ENCODE results near the gene AP1G2. TPM values are rescaled to one million over a fixed set of nuclear protein-coding genes. Genes with fewer than 3 reads are reported as not detected.

The AP1G2 gene
- polyA plus RNA-seq, 1 of the 3 experiments (the other 2 are of a cell fraction) = 88.3 TPM

DNA sequence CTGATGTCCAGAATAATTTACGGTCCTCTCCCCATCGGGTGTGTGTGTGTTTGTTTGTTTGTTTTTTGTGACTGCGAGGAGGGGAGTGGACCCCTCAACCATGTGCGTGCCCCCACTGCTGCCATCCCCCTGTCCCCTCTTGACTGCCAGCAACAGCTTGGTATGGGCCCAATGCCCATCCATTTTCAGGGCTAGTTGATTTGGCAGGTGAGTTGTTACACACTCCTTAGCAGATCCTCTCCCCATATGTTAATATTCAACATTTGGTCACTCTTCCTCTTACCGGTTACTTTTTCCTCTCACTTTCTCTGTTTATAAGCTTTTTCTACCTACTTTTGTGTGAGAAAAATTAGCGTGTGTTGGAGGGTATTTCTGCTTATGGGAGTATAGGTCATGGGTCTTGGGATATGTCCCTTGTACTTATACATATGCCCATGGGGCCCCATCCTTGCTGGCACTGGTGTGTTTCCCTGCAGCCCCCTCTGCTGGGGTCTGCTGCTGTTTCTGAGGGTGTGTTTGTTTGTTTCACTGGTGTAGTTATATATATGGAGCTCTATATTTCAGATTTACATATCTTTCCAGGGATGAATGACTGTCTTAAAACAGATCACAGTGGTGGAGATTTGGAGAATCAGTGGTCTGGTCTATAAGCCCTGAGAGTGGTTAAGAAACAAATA is 49.8 kb downstream of the AP1G2 start:
- Histone ChIP-seq H2AFZ (ENCODE audit: low read depth) (no peak overlapping the region), H3K36me3 (replicated peaks in 1 of 2; ENCODE audit: control insufficient read depth in 1 of 2, insufficient read depth in 2 of 2, low read length in 1 of 2) (no peaks in the 10 kb centered on the region), H3K9ac (no peak overlapping the region), H3K9me2 (no peaks in the 10 kb centered on the region), H3K9me3 (no peaks in the 10 kb centered on the region), H3K27ac (ENCODE audit: low read depth in 2 of 2, low read length in 1 of 2) (no peak overlapping the region), H3K4me3 (ENCODE audit: low read depth in 2 of 2, low read length in 1 of 2) (no peak overlapping the region), H3K4me2 (no peak overlapping the region), H3K4me1 (ENCODE audit: control insufficient read depth in 1 of 2, insufficient read depth in 2 of 2, low read depth in 1 of 2, low read length in 1 of 2) (peaks cover 0 to 21% of the 10 kb centered on the region in 2 experiments; a peak in 1 of 4 replicates), H3K27me3 (ENCODE audit: insufficient read depth) (no peaks in the 10 kb centered on the region), H3F3A (replicated peaks; ENCODE audit: insufficient read depth) (no peaks in the 10 kb centered on the region), H4K20me1 (ENCODE audit: insufficient read depth) (no peaks in the 10 kb centered on the region), H3K79me2 (ENCODE audit: insufficient read depth) (no peaks in the 10 kb centered on the region)
- 72% methylated on average over 6 of the region's 6 CpGs for WGBS (ENCODE audit: low lambda C conversion rate)
- no peak for TF ChIP-seq ELF1 (IDR thresholded peaks at IDR 0.05)
- no peak for TF ChIP-seq CHD2 (IDR thresholded peaks at IDR 0.05; ENCODE audit: low read length, partially characterized antibody)
- TF ChIP-seq MEF2A (IDR thresholded peaks at IDR 0.05; ENCODE audit: borderline replicate concordance, low read depth) = no peak
- TF ChIP-seq TAF1 (IDR thresholded peaks at IDR 0.05; ENCODE audit: borderline replicate concordance, low read depth, low read length) = no peak
- no peak for TF ChIP-seq TEAD4 (IDR thresholded peaks at IDR 0.05; ENCODE audit: borderline replicate concordance, insufficient read depth)
- TF ChIP-seq, protein P1, sequence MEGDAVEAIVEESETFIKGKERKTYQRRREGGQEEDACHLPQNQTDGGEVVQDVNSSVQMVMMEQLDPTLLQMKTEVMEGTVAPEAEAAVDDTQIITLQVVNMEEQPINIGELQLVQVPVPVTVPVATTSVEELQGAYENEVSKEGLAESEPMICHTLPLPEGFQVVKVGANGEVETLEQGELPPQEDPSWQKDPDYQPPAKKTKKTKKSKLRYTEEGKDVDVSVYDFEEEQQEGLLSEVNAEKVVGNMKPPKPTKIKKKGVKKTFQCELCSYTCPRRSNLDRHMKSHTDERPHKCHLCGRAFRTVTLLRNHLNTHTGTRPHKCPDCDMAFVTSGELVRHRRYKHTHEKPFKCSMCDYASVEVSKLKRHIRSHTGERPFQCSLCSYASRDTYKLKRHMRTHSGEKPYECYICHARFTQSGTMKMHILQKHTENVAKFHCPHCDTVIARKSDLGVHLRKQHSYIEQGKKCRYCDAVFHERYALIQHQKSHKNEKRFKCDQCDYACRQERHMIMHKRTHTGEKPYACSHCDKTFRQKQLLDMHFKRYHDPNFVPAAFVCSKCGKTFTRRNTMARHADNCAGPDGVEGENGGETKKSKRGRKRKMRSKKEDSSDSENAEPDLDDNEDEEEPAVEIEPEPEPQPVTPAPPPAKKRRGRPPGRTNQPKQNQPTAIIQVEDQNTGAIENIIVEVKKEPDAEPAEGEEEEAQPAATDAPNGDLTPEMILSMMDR (IDR thresholded peaks at IDR 0.05) = no peak
- TF ChIP-seq, protein P2, sequence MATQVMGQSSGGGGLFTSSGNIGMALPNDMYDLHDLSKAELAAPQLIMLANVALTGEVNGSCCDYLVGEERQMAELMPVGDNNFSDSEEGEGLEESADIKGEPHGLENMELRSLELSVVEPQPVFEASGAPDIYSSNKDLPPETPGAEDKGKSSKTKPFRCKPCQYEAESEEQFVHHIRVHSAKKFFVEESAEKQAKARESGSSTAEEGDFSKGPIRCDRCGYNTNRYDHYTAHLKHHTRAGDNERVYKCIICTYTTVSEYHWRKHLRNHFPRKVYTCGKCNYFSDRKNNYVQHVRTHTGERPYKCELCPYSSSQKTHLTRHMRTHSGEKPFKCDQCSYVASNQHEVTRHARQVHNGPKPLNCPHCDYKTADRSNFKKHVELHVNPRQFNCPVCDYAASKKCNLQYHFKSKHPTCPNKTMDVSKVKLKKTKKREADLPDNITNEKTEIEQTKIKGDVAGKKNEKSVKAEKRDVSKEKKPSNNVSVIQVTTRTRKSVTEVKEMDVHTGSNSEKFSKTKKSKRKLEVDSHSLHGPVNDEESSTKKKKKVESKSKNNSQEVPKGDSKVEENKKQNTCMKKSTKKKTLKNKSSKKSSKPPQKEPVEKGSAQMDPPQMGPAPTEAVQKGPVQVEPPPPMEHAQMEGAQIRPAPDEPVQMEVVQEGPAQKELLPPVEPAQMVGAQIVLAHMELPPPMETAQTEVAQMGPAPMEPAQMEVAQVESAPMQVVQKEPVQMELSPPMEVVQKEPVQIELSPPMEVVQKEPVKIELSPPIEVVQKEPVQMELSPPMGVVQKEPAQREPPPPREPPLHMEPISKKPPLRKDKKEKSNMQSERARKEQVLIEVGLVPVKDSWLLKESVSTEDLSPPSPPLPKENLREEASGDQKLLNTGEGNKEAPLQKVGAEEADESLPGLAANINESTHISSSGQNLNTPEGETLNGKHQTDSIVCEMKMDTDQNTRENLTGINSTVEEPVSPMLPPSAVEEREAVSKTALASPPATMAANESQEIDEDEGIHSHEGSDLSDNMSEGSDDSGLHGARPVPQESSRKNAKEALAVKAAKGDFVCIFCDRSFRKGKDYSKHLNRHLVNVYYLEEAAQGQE (IDR thresholded peaks at IDR 0.05; ENCODE audit: low read depth, low read length) = no peak
- TF ChIP-seq, protein P3, sequence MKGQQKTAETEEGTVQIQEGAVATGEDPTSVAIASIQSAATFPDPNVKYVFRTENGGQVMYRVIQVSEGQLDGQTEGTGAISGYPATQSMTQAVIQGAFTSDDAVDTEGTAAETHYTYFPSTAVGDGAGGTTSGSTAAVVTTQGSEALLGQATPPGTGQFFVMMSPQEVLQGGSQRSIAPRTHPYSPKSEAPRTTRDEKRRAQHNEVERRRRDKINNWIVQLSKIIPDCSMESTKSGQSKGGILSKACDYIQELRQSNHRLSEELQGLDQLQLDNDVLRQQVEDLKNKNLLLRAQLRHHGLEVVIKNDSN (IDR thresholded peaks at IDR 0.05; ENCODE audit: borderline replicate concordance, low read depth) = no peak
- no peak for TF ChIP-seq TCF12 (IDR thresholded peaks at IDR 0.05)
- no peak for TF ChIP-seq SIN3A (IDR thresholded peaks at IDR 0.05; ENCODE audit: borderline replicate concordance, low read depth, low read length)
- no peak for DNase-seq
- ChIA-PET POLR2A (interaction anchor here (1.2 to 1.4 kb wide), 2 partner anchors 13 to 20 kb away, joined by 3 read pairs; no protein-coding TSS in a partner anchor), CTCF (interaction anchor here (0.8 to 1.8 kb wide), 7 partner anchors 14 to 44 kb away, joined by 3 to 8 read pairs (median 4); no protein-coding TSS in a partner anchor)
